ENCODE results near the gene PRR3.
A peak's percentile ranks its signal among the peaks of the same experiment; 100 is the strongest.
"Not testable (repeated sequence)": the region's sequence is repeated elsewhere in the genome, so short reads cannot be mapped to it uniquely, and the experiment has no call there.

Gene PRR3, protein sequence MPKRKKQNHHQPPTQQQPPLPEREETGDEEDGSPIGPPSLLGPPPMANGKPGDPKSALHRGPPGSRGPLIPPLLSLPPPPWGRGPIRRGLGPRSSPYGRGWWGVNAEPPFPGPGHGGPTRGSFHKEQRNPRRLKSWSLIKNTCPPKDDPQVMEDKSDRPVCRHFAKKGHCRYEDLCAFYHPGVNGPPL

DNA sequence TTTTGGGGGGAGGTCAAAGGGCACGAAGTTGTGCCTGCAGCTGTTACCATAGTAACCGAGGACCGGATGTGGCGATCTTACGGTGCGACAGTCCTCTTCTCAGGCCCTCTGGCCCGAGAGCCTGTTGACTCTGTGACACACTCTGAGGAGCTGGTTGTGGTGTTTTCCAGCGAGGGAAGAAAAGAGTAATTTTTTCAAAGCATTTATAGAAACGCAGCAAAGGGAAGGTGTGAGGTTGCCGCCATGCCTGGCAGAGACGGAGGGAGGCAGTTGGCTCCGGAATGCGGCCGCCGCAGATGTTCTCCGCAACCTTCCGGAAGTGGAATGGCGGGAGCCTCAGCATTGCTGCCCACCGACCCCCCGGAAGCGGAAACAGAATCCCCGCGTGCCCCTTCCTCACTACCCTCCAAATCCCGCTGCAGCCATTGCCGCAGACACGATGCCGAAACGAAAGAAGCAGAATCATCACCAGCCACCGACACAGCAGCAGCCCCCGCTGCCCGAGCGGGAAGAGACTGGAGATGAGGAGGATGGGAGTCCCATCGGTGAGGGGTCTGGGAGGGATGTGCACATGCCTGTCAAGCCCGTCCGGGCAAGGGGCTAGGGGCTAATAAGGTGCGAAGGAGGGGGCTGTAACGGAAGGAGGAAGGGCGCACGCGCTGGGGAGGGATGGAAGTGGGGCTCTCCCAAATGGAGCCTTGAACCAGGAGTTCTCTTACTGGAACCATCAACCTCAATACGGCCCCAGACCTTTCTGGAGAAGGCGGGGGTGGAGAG lies at the start of gene PRR3:
TSS of gene PRR3 (plus strand) at position 390 of the 777 bp plus-strand sequence. CDS start at position 440, 50 bp downstream.
- DNase-seq (ENCODE audit: low spot score): peak; percentile 54

DNA sequence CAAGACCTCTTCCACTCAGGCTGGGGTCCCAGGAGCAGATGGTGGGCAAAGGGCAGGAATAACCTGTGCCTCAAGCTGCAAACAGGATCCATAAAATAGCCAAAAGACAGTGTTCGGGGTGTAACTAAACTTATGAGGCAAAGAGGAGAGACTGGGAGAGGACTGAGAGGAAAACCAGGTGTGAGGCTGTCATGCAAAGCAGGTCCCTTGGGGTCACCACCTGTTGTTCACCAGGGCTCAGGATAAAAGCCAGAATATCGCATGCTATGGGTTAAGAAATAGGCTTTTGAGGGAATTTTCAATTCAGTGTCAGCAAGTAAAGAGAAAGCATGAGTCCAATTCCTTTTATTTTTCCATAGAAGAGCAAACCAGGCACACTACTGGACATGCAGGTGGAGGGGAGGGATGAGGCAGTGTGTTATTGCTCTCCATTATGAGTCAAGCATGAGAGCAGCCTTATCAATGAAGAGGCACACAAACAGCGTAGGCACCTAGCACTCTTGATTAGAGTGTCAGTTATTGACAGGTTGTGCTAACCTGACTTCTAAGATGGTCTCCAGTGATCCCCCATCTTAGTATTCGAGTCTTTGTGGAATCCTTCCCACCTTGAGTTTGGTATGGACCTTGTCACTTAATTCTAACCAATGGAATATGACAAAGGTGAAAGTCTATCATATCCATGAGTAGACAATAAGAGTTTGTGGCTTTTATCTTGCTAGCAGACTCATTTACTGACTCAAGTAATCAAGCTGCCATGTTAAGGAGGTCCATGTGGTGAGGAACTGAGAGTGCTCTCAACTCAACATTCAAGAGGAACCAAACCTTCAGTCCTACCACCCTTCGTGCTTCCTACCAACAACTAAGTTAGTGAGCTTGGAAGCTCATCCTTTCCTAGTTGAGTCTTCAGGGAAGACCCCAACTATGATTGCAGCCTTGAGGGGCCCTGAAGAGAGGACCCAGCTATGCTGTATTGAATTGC lies 49.0 kb upstream of the PRR3 start:
- no peak for DNase-seq (ENCODE audit: low spot score)

DNA sequence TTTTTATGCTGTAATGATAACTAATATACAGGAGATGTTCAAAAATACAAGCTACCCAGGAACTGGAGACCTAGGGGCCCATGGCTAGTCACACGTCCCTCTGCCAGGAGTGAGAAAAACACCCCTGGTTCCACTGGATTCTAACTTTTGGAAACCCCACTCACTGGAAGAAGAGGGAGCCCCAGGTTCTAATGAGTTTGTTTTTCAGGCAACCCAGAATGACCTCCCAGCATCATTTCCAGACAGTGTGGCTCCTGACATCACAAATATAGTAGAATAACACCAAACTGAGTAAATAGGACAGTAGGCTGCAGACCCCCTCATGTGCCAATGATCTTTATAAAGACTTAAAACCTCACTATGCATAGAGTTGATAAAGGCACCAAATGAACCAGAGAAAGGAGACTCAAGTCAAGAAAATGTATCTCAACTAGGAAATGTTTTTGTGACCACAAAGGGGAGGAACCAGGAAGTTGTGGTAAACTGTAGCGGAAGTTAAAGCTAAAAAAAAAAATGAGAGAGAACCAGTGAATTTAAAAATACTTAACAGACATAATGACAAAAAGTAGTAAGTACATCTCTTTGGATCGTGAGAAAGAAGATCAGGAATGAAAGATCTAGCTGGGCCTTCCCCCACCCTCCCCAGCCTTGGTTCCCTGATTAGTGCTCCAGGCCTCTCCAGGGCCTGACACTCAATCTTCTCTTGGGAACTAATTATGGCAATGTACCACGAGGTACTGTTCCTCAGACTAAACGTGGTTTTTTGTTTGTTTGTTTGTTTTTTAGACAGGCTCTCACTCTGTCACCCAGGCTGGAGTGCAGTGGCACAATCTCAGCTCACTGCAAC lies 48.0 kb upstream of the PRR3 start:
- DNase-seq (ENCODE audit: low spot score): no peak

DNA sequence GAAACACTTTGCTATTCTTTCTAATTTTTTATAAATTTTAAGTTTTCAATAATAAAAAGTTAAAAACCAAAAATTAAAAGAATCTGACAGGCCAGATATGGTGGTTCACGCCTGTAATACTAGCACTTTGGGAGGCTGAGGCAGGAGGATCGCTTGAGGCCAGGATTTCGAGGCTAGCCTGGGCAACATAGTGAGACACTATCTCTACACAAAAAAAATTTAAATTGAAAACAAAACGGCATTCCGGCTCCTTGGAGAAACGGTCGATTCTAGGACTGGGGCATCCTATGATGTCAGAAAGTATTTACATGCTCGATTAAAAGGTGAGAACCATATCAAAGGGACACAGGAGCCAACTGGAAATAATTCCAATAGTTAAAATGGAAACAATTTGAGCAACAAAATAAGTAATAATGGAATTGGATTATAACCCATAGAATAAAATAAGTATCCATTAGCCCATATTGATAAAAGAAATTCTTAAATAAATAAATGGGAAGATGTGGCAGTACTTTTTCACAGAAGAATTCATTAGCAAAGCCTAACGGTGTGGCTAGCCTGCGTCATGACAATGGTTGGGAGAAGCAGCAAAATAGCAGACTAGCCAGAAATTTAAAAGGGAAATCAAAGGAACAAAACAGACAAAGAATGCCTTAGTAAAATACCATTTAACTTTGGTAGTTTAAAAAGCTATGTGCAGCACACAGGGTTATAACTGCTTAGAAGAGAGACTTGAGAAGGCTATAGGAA lies 46.5 kb upstream of the PRR3 start:
- DNase-seq (ENCODE audit: low spot score): no peak

DNA sequence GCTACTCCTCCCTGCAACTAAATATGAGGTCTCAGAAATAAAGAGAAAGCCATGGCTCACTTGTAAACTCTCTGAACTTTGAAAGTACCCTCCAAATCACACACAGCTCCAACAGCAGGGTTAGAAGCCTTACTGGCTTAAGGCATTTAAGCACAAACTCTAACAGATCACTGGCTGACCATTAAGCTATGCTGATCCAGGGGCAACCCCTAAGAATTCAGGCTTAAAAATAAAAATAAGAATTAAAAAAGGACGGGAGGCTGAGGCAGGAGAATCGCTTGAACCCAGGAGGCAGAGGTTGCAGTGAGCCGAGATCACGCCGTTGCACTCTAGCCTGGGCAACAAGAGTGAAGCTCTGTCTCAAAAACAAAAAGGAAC lies 45.9 kb upstream of the PRR3 start:
- no peak for DNase-seq (ENCODE audit: low spot score)

DNA sequence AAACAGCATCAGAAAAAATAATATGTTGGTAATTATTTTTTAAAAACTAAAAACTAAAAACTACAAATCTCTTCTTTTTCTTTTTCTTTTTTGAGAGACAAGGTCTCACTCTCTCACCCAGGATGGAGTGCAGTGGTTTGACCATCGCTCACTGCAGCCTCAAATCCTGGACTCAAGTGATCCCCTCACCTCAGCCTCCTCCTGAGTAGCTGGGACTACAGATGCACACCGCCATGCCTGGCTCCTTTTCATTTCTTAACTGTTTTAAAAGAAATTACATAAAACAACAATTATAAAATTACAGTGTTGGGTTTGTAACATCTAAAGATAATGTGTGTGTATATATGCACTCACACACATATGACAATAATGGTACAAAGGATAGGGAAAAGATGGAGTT lies 43.6 kb upstream of the PRR3 start:
- DNase-seq (ENCODE audit: low spot score): no peak

DNA sequence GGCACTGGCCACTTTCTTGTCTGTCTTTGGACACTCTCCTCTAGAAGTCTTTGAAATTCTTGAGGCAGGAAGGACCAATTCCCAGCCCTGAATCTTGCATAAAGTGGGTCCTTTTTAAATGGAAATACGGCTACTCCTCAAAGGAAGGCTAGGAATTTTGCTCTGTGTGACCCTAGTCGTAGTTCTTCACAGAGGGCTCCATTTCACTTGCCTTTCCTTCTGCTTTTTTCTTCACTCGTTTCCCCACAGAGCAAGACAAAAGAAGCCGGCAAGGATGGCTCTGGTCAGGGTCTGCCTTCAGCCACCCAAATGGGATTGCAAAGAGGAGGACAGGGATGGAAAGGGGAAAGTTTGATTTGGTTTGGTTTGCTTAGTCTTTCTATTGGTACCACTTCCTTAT lies 42.0 kb upstream of the PRR3 start:
- no peak for DNase-seq (ENCODE audit: low spot score)

DNA sequence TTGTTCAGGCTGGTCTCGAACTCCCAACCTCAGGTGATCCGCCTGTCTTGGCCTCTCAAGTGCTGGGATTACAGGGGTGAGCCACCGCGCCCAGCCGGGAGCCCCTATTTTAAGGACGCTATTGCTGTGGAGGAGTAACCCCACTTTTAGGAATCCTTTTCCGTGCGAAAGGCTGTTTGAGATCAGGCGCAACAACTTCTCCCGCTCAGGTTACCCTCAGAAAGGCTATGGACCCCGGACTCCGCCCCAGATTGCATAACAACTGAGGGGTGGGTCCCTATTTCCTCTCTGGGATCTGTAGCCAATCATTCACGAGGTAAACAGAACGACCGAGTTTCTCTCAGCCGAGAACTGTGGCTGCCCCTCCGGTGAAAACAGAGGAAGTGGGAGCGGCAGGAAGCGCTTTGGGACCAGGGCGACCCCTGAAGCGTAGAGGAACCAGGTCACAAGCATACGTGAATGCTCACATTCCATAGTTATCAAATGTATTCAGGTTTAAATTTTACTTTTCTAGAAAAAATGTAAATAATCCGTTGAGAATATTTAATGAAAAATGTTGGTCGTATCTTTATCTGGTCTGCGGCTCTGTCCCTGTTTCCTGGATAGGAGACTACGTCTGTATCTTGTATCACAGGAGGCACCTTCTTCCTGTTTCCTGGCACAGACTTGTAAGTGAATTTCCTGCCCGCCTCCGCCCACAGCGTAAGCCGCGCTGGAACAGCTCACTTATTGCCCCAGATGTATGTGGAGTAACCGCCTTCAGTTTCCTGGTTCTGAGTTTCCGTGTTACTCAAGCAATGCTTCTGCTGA lies 40.9 kb upstream of the PRR3 start:
- DNase-seq (ENCODE audit: low spot score): peak; percentile 72

DNA sequence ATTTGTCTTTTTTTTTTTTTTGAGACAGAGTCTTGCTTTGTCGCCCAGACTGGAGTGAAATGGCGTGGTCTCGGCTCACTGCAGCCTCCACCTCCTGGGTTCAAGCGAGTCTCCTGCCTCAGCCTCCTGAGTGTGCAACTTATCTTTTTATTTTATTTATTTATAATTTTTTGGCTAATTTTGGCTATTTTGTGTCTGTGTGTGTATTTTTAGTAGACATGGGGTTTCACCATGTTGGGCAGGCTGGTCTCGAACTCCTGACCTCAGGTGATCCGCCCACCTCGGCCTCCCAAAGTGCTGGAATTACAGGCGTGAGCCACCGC lies 40.4 kb upstream of the PRR3 start:
- not testable (repeated sequence) for DNase-seq (ENCODE audit: low spot score)

DNA sequence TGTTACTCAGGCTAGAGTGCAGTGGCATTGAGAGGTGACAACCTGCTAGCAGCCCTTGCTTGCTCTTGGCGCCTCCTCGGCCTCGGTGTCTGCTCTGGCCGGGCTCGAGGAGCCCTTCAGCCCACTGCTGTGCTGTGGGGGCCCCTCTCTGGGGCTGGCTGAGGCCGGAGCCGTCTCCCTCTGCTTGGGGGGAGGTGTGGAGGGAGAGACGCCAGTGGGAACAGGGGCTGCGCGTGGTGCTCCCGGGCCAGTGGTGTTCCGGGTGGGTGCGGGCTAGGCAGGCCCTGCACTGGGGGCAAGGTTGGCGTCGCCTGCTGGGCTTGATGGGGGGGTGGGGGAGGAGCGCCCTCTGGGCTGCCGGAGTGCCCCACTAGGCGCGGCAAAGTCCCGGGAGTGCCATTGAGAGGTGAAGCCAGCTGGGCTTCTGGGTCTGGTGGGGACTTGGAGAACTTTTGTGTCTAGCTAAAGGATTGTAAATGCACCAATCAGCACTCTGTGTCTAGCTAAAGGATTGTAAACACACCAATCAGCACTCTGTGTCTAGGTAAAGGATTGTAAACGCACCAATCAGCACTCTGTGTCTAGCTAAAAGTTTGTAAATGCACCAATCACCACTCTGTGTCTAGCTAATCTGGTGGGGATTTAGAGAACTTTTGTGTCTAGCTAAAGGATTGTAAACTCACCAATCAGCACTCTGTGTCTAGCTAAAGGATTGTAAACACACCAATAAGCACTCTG lies 39.2 kb upstream of the PRR3 start:
- DNase-seq (ENCODE audit: low spot score): not testable (repeated sequence)

DNA sequence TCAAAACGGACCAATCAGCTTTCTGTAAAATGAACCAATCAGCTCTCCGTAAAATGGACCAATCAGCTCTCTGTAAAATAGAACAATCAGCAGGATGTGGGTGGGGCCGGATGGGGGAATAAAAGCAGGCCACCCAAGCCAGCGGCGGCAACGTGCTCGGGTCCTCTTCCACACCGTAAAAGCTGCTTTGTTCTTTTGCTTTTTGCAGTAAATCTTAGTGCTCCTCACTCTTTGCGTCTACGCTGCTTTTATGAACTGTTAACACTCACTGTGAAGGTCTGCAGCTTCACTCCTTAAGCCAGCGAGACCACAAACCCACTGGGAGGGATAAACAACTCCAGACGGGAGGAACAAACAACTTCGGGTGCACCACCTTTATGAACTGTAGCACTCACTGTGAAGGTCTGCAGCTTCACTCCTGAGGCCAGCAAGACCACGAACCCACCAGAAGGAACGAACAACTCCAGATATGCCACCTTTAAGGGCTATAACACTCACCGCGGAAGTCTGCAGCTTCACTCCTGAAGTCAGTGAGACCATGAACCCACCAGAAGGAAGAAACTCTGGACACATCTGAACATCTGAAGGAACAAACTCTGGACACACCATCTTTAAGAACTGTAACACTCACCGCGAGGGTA lies 38.5 kb upstream of the PRR3 start:
- DNase-seq (ENCODE audit: low spot score): not testable (repeated sequence)

DNA sequence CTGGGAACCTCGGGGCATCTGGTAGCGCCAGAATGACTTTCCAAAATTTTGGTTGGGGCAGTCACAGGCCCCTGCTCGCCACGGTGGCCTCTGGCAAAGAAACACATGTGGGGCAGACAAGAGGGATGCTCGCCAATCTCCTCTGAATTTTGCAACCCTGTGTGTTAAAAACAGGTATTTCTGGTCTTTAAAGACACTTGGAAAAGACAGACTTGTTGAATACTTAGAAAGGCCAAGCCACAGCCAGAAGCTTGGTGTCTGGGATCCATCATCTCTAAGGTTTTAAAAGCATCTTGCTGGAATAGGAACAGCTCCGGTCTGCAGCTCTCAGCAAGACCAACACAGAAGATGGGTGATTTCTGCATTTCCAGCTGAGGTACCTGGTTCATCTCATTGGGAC lies 36.6 kb upstream of the PRR3 start:
- no peak for DNase-seq (ENCODE audit: low spot score)

DNA sequence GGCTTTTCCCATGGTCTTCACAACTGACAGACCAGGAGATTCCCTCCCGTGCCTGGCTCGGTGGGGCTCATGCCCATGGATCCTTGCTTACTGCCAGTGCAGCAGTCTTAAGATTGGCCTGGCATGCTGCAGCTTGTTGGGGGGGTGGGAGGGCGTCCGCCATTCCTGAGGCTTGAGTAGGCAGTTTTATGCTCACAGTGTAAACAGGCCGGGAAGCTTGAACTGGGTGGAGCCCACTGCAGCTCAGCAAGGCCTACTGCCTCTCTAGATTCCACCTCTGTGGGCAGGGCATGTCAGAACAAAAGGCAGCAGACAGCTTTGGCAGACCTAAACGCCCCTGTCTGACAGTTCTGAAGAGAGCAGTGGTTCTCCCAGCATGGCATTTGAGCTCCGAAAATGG lies 36.0 kb upstream of the PRR3 start:
- not testable (repeated sequence) for DNase-seq (ENCODE audit: low spot score)

DNA sequence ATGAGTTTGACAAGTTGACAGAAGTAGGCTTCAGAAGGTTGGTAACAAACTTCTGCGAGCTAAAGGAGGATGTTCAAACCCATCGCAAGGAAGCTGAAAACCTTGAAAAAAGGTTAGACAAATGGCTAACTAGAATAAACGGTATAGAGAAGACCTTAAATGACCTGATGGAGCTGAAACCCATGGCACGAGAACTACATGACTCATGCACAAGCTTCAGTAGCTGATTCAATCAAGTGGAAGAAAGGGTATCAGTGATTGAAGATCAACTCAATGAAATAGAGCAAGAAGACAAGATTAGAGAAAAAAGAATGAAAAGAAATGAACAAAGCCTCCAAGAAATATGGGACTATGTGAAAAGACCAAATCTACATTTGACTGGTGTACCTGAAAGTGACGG lies 35.1 kb upstream of the PRR3 start:
- not testable (repeated sequence) for DNase-seq (ENCODE audit: low spot score)

DNA sequence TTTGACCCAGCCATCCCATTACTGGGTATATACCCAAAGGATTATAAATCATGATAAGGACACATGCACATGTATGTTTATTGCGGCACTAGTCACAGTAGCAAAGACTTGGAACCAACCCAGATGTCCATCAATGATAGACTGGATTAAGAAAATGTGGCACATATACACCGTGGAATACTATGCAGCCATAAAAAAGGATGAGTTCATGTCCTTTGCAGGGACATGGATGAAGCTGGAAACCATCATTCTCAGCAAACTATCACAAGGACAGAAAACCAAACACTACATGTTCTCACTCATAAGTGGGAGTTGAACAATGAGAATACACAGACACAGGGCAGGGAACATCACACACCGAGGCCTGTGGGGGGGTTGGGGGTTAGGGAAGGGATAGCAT lies 30.7 kb upstream of the PRR3 start:
- not testable (repeated sequence) for DNase-seq (ENCODE audit: low spot score)

DNA sequence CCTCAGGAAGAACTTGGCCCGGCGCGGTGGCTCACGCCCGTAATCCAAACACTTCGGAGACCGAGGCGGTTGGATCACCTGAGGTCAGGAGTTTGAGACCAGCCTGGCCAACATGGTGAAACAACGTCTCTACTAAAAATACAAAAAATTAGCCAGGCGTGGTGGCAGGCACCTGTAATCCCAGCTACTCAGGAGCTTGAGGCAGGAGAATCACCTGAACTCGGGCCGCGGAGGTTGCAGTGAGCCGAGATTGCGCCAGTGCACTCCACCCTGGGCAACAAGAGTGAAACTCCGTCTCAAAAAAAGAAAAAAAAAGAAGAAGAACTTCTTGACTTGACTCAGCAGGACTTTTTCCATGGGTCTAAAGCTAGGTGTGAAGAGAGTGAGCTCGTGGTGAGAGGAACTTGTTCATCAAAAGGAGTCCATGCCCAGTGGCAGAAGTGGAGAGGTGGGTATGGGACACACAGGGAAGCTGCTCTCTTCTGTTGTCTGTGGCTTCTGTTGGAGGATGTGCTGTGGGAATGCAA lies 27.7 kb upstream of the PRR3 start:
- not testable (repeated sequence) for DNase-seq (ENCODE audit: low spot score)

DNA sequence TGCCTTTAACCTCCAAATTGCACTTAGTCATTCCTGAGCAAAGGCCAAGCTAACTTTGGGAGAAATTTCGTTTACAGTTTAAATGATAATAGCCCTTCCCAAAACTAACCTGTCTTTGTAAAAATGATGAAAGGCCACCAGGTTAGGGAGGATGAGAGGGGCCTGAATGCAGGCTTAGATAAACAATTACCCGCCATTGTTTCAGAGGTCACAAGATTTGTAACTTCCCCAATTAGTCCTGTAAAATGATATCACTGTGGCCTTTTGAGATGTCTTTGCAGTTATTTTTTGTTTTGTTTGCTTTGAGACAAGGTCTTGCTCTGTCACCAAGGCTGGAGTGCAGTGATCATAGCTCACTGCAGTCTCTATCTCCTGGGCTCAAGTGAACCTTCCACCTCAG lies 27.1 kb upstream of the PRR3 start:
- DNase-seq (ENCODE audit: low spot score): no peak

DNA sequence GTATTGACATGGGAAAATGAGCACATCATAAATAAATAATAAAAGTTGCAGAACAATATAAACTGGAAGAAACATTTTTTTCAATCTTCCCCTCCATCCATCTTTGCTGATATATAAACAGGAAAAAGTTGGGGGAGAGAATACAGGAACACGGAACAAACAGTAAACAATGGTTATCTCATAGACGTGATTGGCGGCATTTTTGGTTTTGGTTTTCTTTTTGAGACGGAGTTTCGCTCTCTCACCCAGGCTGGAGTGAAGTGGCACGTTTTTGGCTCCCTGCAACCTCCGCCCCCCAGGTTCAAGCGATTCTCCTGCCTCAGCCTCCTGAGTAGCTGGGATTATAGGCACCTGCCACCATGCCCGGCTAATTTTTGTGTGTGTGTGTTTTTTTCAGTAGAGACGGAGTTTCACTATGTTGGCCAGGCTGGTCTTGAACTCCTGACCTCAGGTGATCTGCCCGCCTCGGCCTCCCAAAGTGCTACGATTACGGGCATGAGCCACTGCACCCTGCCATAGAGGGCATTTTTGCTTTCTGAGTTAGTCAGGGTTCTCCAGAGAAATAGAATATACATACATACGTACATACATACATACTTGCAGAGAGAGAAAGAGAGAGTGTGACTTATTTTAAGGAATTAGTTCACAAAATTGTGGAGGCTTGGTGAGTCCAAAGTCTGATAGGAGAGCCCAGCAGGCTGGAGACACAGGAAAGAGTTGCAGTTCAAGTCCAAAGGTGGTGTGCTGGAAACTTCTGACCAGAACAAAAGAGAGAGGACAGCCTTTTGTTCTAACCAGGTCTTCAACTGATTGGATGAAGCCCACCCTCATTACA lies 23.4 kb upstream of the PRR3 start:
- no peak for DNase-seq (ENCODE audit: low spot score)

Measured in HuH-7.5 (cell line).